Coronary artery (tissue), 2 donors: ENCODE data around the gene GPR107.

ENCODE experiments used
- DNase-seq: peaks from one replicate; pipeline ENCODE4 v3.0.0-alpha.2; 2017; ENCODE audit warnings: low spot score
- H3K27ac ChIP-seq, 2 donors: fragments of 200-600 bp; sonication (generic); one replicate each; pipeline ENCODE4 v1.5.1; 2016 to 2019
- H3K4me3 ChIP-seq: fragments of 200-600 bp; sonication (generic); 2 replicates; pipeline ENCODE4 v1.5.1; 2016; ENCODE audit warnings: mild to moderate bottlenecking, moderate library complexity
- CTCF ChIP-seq: fragments of 200-600 bp; sonication (generic); IDR thresholded peaks from one replicate; pipeline ENCODE4 v1.5.1; 2019; ENCODE audit warnings: antibody characterized with exemption

GPR107 gene

GRCh38 chr9:130029223-130029973 is 24.3 kb upstream of the GPR107 start:
- no peak for TF ChIP-seq CTCF
- H3K27ac ChIP-seq = no peak overlapping the region
- peak; percentile 16 for DNase-seq
- H3K4me3 ChIP-seq = no peak overlapping the region

- Histone ChIP-seq H3K4me3 (no peak overlapping the region), H3K27ac (no peak overlapping the region)
- no peak for TF ChIP-seq CTCF
- DNase-seq = peak; percentile 38
Observed at GRCh38 chr9:130030651-130031127, 23.0 kb upstream of the GPR107 start.

GRCh38 chr9:130034570-130034969 is 19.1 kb upstream of the GPR107 start:
- H3K4me3 ChIP-seq = no peak overlapping the region
- no peak for TF ChIP-seq CTCF
- peak overlapping the region in 1 of 2 donors; percentile 35 for H3K27ac ChIP-seq
- DNase-seq = peak; percentile 22

GRCh38 chr9:130036099-130036498 is 17.6 kb upstream of the GPR107 start:
- Histone ChIP-seq H3K27ac (no peak overlapping the region), H3K4me3 (no peak overlapping the region)
- TF ChIP-seq CTCF = no peak
- DNase-seq = no peak

- no peak overlapping the region for H3K4me3 ChIP-seq
- peak; percentile 24 for DNase-seq
- TF ChIP-seq CTCF = no peak
- no peak overlapping the region for H3K27ac ChIP-seq
Observed at GRCh38 chr9:130039528-130040147, 14.1 kb upstream of the GPR107 start.

GRCh38 chr9:130040984-130041647 is 12.6 kb upstream of the GPR107 start:
- DNase-seq = peak; percentile 40
- H3K27ac ChIP-seq = peak overlapping the region; percentile 97
- H3K4me3 ChIP-seq = peak overlapping the region; percentile 94
- no peak for TF ChIP-seq CTCF
